Measurements from ENCODE around the gene CD40.

GRCh38 chr20:46167080-46167479, 49.0 kb downstream of the CD40 start:
- TF ChIP-seq CTCF (IDR thresholded peaks at IDR 0.05) (no peak), POLR2A (IDR thresholded peaks at IDR 0.05) (no peak)

Data from testis (tissue), 2 donors.